ENCODE measurements around the gene MSH5.

Gene MSH5

DNA sequence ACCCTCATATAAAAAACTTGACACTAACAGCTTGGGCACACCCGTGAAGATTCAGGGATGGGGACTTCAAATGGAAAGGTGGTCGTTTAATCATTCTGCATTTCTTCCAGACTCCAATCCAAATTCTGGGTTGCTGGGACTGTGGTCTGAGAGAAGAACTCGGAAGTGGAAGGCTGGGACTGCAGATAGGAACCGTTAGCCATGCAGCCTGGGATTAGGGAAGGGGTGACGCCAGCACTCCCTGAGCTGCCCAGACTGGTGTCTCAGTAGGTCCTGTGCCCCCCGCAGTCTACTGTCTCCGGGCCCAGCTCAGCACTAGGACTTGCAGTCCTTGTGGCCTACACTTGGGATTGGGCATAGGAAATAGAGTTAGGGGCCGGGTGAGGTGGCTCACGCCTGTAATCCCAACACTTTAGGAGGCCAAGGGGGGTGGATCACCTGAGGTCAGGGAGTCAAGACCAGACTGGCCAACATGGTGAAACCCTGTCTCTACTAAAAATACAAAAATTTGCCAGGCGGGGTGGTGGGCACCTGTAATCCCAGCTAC is 3.0 kb upstream of the MSH5 start:
- no peaks in the 10 kb centered on the region for H4K20me1 ChIP-seq (ENCODE audit: low read depth, low read length)
- peaks cover 42% of the 10 kb centered on the region for H3K79me2 ChIP-seq (ENCODE audit: insufficient read depth, low read length)
- TF ChIP-seq EZH2phosphoT487 (conservative IDR thresholded peaks at IDR 0.05; ENCODE audit: low read length), result no peak
- TF ChIP-seq, protein P1, sequence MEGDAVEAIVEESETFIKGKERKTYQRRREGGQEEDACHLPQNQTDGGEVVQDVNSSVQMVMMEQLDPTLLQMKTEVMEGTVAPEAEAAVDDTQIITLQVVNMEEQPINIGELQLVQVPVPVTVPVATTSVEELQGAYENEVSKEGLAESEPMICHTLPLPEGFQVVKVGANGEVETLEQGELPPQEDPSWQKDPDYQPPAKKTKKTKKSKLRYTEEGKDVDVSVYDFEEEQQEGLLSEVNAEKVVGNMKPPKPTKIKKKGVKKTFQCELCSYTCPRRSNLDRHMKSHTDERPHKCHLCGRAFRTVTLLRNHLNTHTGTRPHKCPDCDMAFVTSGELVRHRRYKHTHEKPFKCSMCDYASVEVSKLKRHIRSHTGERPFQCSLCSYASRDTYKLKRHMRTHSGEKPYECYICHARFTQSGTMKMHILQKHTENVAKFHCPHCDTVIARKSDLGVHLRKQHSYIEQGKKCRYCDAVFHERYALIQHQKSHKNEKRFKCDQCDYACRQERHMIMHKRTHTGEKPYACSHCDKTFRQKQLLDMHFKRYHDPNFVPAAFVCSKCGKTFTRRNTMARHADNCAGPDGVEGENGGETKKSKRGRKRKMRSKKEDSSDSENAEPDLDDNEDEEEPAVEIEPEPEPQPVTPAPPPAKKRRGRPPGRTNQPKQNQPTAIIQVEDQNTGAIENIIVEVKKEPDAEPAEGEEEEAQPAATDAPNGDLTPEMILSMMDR (IDR thresholded peaks at IDR 0.05; ENCODE audit: insufficient read depth, low read length, poor library complexity, severe bottlenecking), result no peak
- H3K27ac ChIP-seq (ENCODE audit: low read depth, low read length), result peak overlapping the region; percentile 95
- H3K27me3 ChIP-seq (ENCODE audit: low read length), result no peaks in the 10 kb centered on the region
- H3K4me2 ChIP-seq (ENCODE audit: low read depth, low read length, poor library complexity, severe bottlenecking), result peak overlapping the region; percentile 64
- H3K9me2 ChIP-seq (replicated peaks; ENCODE audit: insufficient read depth, low read length), result no peaks in the 10 kb centered on the region
- H3K9ac ChIP-seq (ENCODE audit: low read length), result peak overlapping the region; percentile 90
- H3K36me3 ChIP-seq (ENCODE audit: low read length), result peaks cover 20% of the 10 kb centered on the region
- peak overlapping the region; percentile 80 for H3K4me3 ChIP-seq (ENCODE audit: insufficient read depth, low read length, poor library complexity, severe bottlenecking)
- peak overlapping the region; percentile 0 for H2AFZ ChIP-seq (ENCODE audit: low read depth, low read length, severe bottlenecking)
- peaks cover 52% of the 10 kb centered on the region for H3F3A ChIP-seq (ENCODE audit: insufficient read depth)
- no peaks in the 10 kb centered on the region for H3K9me3 ChIP-seq (ENCODE audit: insufficient read depth, low read length)

DNA sequence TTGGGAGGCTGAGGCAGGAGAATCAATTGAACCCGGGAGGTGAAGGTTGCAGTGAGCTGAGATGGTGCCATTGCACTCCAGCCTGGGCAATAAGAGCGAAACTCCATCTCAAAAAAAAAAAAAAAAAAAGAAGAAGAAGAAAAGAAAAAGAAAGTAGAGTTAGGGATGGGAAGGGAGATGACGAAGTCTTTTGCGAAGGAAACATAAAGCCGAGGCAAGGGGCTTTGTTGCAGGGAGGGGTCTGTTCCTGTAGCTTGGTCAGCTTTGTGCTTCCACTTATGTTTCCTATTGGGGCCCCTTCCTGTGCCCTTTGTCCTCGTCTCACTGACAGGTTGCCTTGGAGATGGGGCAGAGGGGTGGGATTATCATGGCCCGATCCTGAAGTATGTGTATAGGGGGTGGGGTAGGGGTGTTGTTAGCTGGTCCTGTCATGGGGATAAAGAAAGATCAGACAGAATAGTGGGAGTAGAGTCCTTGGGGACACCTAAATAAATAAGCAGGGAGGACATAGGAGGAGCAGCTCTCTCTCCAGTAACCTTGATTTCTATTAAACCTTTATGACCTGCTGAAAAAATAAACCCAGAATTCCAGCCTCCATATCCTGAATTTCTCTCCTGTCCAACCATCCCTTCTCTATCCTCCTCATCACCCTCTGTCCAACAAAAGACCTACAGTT is 2.4 kb upstream of the MSH5 start:
- Histone ChIP-seq H3K36me3 (ENCODE audit: low read length) (peaks cover 21% of the 10 kb centered on the region), H3K4me3 (ENCODE audit: insufficient read depth, low read length, poor library complexity, severe bottlenecking) (peak overlapping the region; percentile 24), H3F3A (ENCODE audit: insufficient read depth) (peaks cover 48% of the 10 kb centered on the region), H3K9ac (ENCODE audit: low read length) (peak overlapping the region; percentile 90), H3K9me3 (ENCODE audit: insufficient read depth, low read length) (no peaks in the 10 kb centered on the region), H3K9me2 (replicated peaks; ENCODE audit: insufficient read depth, low read length) (no peaks in the 10 kb centered on the region), H3K27me3 (ENCODE audit: low read length) (no peaks in the 10 kb centered on the region), H3K79me2 (ENCODE audit: insufficient read depth, low read length) (peaks cover 42% of the 10 kb centered on the region), H3K27ac (ENCODE audit: low read depth, low read length) (peak overlapping the region; percentile 95), H3K4me2 (ENCODE audit: low read depth, low read length, poor library complexity, severe bottlenecking) (peak overlapping the region; percentile 64), H4K20me1 (ENCODE audit: low read depth, low read length) (no peaks in the 10 kb centered on the region), H2AFZ (ENCODE audit: low read depth, low read length, severe bottlenecking) (no peak overlapping the region)
- TF ChIP-seq EZH2phosphoT487 (conservative IDR thresholded peaks at IDR 0.05; ENCODE audit: low read length), result no peak
- TF ChIP-seq, protein P1 (IDR thresholded peaks at IDR 0.05; ENCODE audit: insufficient read depth, low read length, poor library complexity, severe bottlenecking), result no peak

DNA sequence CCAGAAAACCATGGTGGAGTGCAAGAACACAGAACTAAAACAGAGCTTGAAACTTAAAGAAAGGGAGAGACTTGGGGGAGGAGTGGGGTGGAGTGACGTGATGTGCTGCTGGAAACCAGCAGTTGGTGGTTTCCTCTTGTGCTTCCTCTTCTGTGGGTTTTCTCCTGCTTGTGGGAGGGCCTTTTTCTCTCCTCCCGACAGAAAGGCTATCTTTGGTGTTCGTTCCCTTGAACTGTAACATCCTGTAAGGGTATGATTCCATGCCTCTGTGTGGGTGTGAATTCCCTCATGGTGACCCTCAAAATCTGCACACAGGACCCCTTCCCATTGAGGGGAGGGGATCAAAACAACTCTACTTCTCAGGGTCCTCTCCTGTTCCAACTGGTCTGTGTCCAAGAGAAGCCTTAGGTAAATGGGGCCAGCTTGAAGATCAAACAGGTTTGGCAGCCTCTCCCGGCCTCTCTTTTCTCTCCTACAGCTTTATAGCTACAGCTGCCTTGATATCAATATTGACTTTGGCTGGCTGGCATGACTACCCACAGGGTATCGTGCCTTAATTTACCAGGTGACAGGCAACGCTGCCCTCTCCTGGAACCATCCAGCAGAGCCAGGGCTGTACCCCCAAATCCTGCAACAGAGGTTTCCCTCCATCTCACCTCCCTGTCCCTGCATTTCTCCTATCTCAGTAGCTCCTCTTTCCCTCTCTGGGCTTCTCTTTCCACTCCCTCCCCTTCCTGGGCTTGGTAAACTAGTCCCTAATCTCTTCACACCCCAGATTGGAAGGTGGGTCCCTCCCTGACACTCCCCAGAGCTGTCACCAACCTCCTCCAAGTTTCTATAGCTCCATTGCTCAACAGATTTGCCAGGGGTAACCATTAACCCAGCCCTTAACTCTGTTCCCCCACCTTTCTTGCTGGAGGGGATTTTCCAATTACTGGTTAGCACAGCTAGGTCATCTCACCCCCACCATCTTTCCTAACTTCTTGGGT is 1.5 kb upstream of the MSH5 start:
- no peaks in the 10 kb centered on the region for H4K20me1 ChIP-seq (ENCODE audit: low read depth, low read length)
- peaks cover 42% of the 10 kb centered on the region for H3K79me2 ChIP-seq (ENCODE audit: insufficient read depth, low read length)
- H3K4me3 ChIP-seq (ENCODE audit: insufficient read depth, low read length, poor library complexity, severe bottlenecking), result peak overlapping the region; percentile 42
- no peaks in the 10 kb centered on the region for H3K9me3 ChIP-seq (ENCODE audit: insufficient read depth, low read length)
- H3K9me2 ChIP-seq (replicated peaks; ENCODE audit: insufficient read depth, low read length), result no peaks in the 10 kb centered on the region
- H3K27ac ChIP-seq (ENCODE audit: low read depth, low read length), result peak overlapping the region; percentile 95
- H2AFZ ChIP-seq (ENCODE audit: low read depth, low read length, severe bottlenecking), result no peak overlapping the region
- H3K4me2 ChIP-seq (ENCODE audit: low read depth, low read length, poor library complexity, severe bottlenecking), result peak overlapping the region; percentile 64
- H3K36me3 ChIP-seq (ENCODE audit: low read length), result peaks cover 21% of the 10 kb centered on the region
- TF ChIP-seq, protein P1 (IDR thresholded peaks at IDR 0.05; ENCODE audit: insufficient read depth, low read length, poor library complexity, severe bottlenecking), result peak; percentile 68
- no peak for TF ChIP-seq EZH2phosphoT487 (conservative IDR thresholded peaks at IDR 0.05; ENCODE audit: low read length)
- peak overlapping the region; percentile 90 for H3K9ac ChIP-seq (ENCODE audit: low read length)
- H3K27me3 ChIP-seq (ENCODE audit: low read length), result no peaks in the 10 kb centered on the region
- H3F3A ChIP-seq (ENCODE audit: insufficient read depth), result peaks cover 47% of the 10 kb centered on the region

All from SU-DHL-6 (cell line).